ENCODE results near the gene ACOT7. TPM values are rescaled to one million over a fixed set of nuclear protein-coding genes. Genes with fewer than 3 reads are reported as not detected.

The ACOT7 gene
- total RNA-seq, 3 donors from 2014 or later, result 9.4 to 12.8 (median 11.5) TPM

GRCh38 chr1:6243053-6243834 lies 150.3 kb downstream of the ACOT7 start:
- H3K9me3 ChIP-seq, result no peaks in the 10 kb centered on the region
- no peak overlapping the region for H3K4me3 ChIP-seq
- TF ChIP-seq CTCF (IDR thresholded peaks at IDR 0.05), result no peak
- TF ChIP-seq POLR2AphosphoS5 (IDR thresholded peaks at IDR 0.05), result no peak
- TF ChIP-seq POLR2A (IDR thresholded peaks at IDR 0.05), result no peak
- intact Hi-C loops (cut with DNase I; ENCODE audit: low total_unique reads), result no loop called here
- peaks cover 25 to 74% of the 10 kb centered on the region in 2 donors for H3K27me3 ChIP-seq
- DNase-seq (ENCODE audit: low spot score in 2 of 2), result no peak
- H3K27ac ChIP-seq, result no peak overlapping the region
- no peaks in the 10 kb centered on the region for H3K36me3 ChIP-seq
- H3K4me1 ChIP-seq, result peaks cover 8 to 10% of the 10 kb centered on the region in 2 donors

GRCh38 chr1:6241887-6242740 lies 151.5 kb downstream of the ACOT7 start:
- no peak for TF ChIP-seq POLR2AphosphoS5 (IDR thresholded peaks at IDR 0.05)
- Histone ChIP-seq H3K27ac (no peak overlapping the region), H3K36me3 (no peaks in the 10 kb centered on the region), H3K4me1 (peaks cover 8 to 10% of the 10 kb centered on the region in 2 donors), H3K27me3 (peaks cover 25 to 67% of the 10 kb centered on the region in 2 donors), H3K9me3 (no peaks in the 10 kb centered on the region), H3K4me3 (peak overlapping the region in 2 of 3 donors; percentile 9 to 53)
- intact Hi-C loops (cut with DNase I; ENCODE audit: low total_unique reads), result no loop called here
- DNase-seq (ENCODE audit: low spot score in 2 of 2), result no peak

GRCh38 chr1:6241107-6241886 lies 152.3 kb downstream of the ACOT7 start:
- Histone ChIP-seq H3K27me3 (peaks cover 25 to 64% of the 10 kb centered on the region in 2 donors), H3K9me3 (no peaks in the 10 kb centered on the region), H3K4me1 (peaks cover 8 to 10% of the 10 kb centered on the region in 2 donors), H3K27ac (no peak overlapping the region), H3K36me3 (no peaks in the 10 kb centered on the region), H3K4me3 (peak overlapping the region in 1 of 3 donors; percentile 53)
- no peak for TF ChIP-seq POLR2AphosphoS5 (IDR thresholded peaks at IDR 0.05)
- no peak for TF ChIP-seq POLR2A (IDR thresholded peaks at IDR 0.05)
- no peak for TF ChIP-seq CTCF (IDR thresholded peaks at IDR 0.05)
- intact Hi-C loops (cut with DNase I; ENCODE audit: low total_unique reads), result no loop called here
- DNase-seq (ENCODE audit: low spot score in 2 of 2), result no peak

- Histone ChIP-seq H3K27ac (no peak overlapping the region), H3K36me3 (no peaks in the 10 kb centered on the region), H3K9me3 (no peaks in the 10 kb centered on the region), H3K4me1 (peaks cover 7 to 8% of the 10 kb centered on the region in 2 donors), H3K4me3 (no peak overlapping the region), H3K27me3 (peaks cover 22 to 52% of the 10 kb centered on the region in 2 donors)
- DNase-seq (ENCODE audit: low spot score in 2 of 2), result no peak
- no peak for TF ChIP-seq CTCF (IDR thresholded peaks at IDR 0.05)
- TF ChIP-seq POLR2A (IDR thresholded peaks at IDR 0.05), result no peak
- TF ChIP-seq POLR2AphosphoS5 (IDR thresholded peaks at IDR 0.05), result no peak
- intact Hi-C loops (cut with DNase I; ENCODE audit: low total_unique reads), result no loop called here
Measured at GRCh38 chr1:6239950-6240768, 153.4 kb downstream of the ACOT7 start.

Measured in breast epithelium (tissue), 4 donors.